PC-3 (cell line): ENCODE measurements around the gene SLC19A2. TPM values are rescaled to one million over a fixed set of nuclear protein-coding genes. Genes with fewer than 3 reads are reported as not detected.
A peak's percentile ranks its signal among the peaks of the same experiment; 100 is the strongest.

Source experiments
- ATAC-seq: fragments of 200-7000 bp; cut with Tn5 transposase; 2 replicates; pipeline ENCODE4 v1.9.1; 2020; ENCODE audit warnings: mild to moderate bottlenecking, moderate library complexity
- BruUV-seq: library from RNA; stranded (reverse); fragments of 400-500 nt; replicated peaks from 2 replicates; lab custom pipeline; 2021; lab: Mats Ljungman, UMichigan
- CTCF ChIA-PET: fragments of 300-600 bp; sonication (Branson Sonifier 250); formaldehyde crosslinking; loops from one replicate; lab custom pipeline; 2022; ENCODE audit warnings: antibody characterized with exemption; lab: Charles Lee
- POLR2A ChIA-PET: fragments of 300-600 bp; sonication (Branson Sonifier 250); formaldehyde crosslinking; loops from one replicate; lab custom pipeline; 2022; ENCODE audit warnings: antibody characterized with exemption; ENCODE audit not compliant: unreplicated experiment; lab: Charles Lee
- DNase-seq: peaks from one replicate; pipeline ENCODE4 v3.0.0-alpha.2; 2015
- H2AFZ ChIP-seq: fragments of 300-600 bp; sonication (generic); 2 replicates; pipeline ENCODE4 v1.6.0; 2016; ENCODE audit warnings: antibody characterized with exemption, low read length
- H3F3A ChIP-seq: fragments of 300-600 bp; sonication (generic); one replicate; pipeline ENCODE4 v1.6.0; 2017; ENCODE audit warnings: antibody characterized with exemption, low read length, control low read depth, mild to moderate bottlenecking; ENCODE audit not compliant: unreplicated experiment
- H3K27ac ChIP-seq: fragments of 300-600 bp; sonication (generic); 2 replicates; pipeline ENCODE4 v1.5.1; 2016; ENCODE audit warnings: mild to moderate bottlenecking, low read length
- H3K27me3 ChIP-seq: fragments of 300-600 bp; sonication (generic); 2 replicates; pipeline ENCODE4 v1.6.1; 2016; ENCODE audit warnings: low read length, mixed read lengths
- H3K36me3 ChIP-seq: fragments of 300-600 bp; sonication (generic); 2 replicates; pipeline ENCODE4 v1.6.1; 2016; ENCODE audit warnings: low read depth, mixed run types, low read length, mixed read lengths
- H3K4me1 ChIP-seq: fragments of 300-600 bp; sonication (generic); 2 replicates; pipeline ENCODE4 v1.5.1; 2016; ENCODE audit warnings: low read length; ENCODE audit not compliant: insufficient read depth
- H3K4me2 ChIP-seq: fragments of 300-600 bp; sonication (generic); 2 replicates; pipeline ENCODE4 v1.6.0; 2016; ENCODE audit warnings: low read length
- H3K4me3 ChIP-seq: fragments of 300-600 bp; sonication (generic); 2 replicates; pipeline ENCODE4 v1.5.1; 2016; ENCODE audit warnings: mild to moderate bottlenecking, low read length, mixed read lengths
- H3K79me2 ChIP-seq: fragments of 300-600 bp; sonication (generic); 2 replicates; pipeline ENCODE4 v1.6.1; 2017; ENCODE audit warnings: low read length, mixed read lengths
- H3K9ac ChIP-seq: fragments of 300-600 bp; sonication (generic); 2 replicates; pipeline ENCODE4 v1.6.0; 2016; ENCODE audit warnings: mild to moderate bottlenecking, low read length
- H3K9me2 ChIP-seq: fragments of 300-600 bp; sonication (generic); replicated peaks from 2 replicates; pipeline ENCODE4 v1.6.1; 2016; ENCODE audit warnings: mixed run types, low read length, mixed read lengths
- H3K9me3 ChIP-seq: fragments of 300-600 bp; sonication (generic); 2 replicates; pipeline ENCODE4 v1.6.1; 2016; ENCODE audit warnings: low read length, mixed read lengths
- H4K20me1 ChIP-seq: fragments of 300-600 bp; sonication (generic); 2 replicates; pipeline ENCODE4 v1.6.1; 2016; ENCODE audit warnings: low read length, mixed read lengths
- CTCF ChIP-seq: fragments of 300-600 bp; sonication (generic); conservative IDR thresholded peaks from 2 replicates; pipeline ENCODE4 v1.5.1; 2017; ENCODE audit warnings: antibody characterized with exemption, low read depth, mild to moderate bottlenecking, low read length
- EZH2 ChIP-seq: fragments of 300-600 bp; sonication (generic); IDR thresholded peaks from one replicate; pipeline ENCODE4 v1.6.1; 2017; ENCODE audit warnings: antibody characterized with exemption, mild to moderate bottlenecking, low read length; ENCODE audit not compliant: unreplicated experiment
- EZH2phosphoT487 ChIP-seq: fragments of 300-600 bp; sonication (generic); IDR thresholded peaks from 2 replicates; pipeline ENCODE4 v1.6.1; 2018; ENCODE audit warnings: mild to moderate bottlenecking, antibody characterized with exemption, low read length, borderline replicate concordance
- intact Hi-C: fragments of 100-400 bp; cut with micrococcal nuclease; formaldehyde crosslinking; loops from 2 replicates; pipeline ENCODE4 v1.9.0; 2023
- total RNA-seq: library from RNA; depleted of rRNA; stranded (reverse); fragments of >200 nt; gene quantifications from 2 replicates; pipeline ENCODE4 v1.2.3, GENCODE V29; 2014

Gene SLC19A2
- total RNA-seq, 1 experiment from 2014 or later, result 11.0 TPM

DNA sequence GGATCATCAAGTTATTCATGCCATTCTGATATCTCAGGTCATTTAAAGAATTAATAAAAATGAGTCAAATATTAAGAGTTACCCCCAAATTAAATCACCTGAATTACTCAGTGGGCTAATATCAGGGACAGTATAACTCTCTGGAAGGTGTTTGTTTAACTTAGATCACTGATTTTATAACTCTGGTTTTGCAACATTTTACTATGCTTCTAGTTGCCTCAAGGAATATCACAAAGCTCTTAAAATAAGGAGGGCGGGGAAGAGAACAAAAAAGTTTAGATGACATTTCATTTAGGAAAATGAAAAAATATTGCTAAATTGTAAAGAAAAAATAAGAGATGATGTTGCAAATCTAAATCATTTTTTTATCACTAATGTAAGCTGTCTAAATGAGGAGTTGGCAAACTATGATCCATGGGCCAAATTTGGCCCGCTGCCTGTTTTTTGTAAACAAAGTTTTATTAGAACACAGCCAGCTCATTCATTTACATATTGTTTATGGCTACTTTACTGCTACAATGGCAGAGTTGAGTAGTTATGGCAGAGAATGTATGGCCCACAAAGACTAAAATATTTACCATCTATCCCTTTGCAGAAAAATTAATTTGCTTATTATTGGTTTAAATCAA lies 31.9 kb upstream of the SLC19A2 start:
- H4K20me1 ChIP-seq, result no peaks in the 10 kb centered on the region
- BruUV-seq, result no TSS peak
- H3K9me2 ChIP-seq, result no peaks in the 10 kb centered on the region
- H3K79me2 ChIP-seq, result no peaks in the 10 kb centered on the region
- no peak overlapping the region for H3K9ac ChIP-seq
- H3K4me1 ChIP-seq, result peaks cover 39% of the 10 kb centered on the region
- TF ChIP-seq CTCF (no peak), EZH2 (no peak), EZH2phosphoT487 (no peak)
- no peaks in the 10 kb centered on the region for H3F3A ChIP-seq
- intact Hi-C loops, result loop anchor here (1.0 to 2.0 kb wide), 2 partner anchors 29 to 49 kb away; no protein-coding TSS in a partner anchor
- ATAC-seq, result peak; percentile 77
- no peak overlapping the region for H3K4me3 ChIP-seq
- peak overlapping the region; percentile 27 for H3K4me2 ChIP-seq
- no peaks in the 10 kb centered on the region for H3K27me3 ChIP-seq
- ChIA-PET CTCF (interaction anchor here (0.6 kb wide), 1 partner anchor 49 kb away, joined by 5 read pairs; no protein-coding TSS in a partner anchor), POLR2A (interaction anchor here (0.7 kb wide), 1 partner anchor 45 kb away, joined by 6 read pairs; no protein-coding TSS in a partner anchor)
- H2AFZ ChIP-seq, result no peak overlapping the region
- peak; percentile 74 for DNase-seq
- no peaks in the 10 kb centered on the region for H3K36me3 ChIP-seq
- H3K27ac ChIP-seq, result peak overlapping the region; percentile 31
- H3K9me3 ChIP-seq, result no peaks in the 10 kb centered on the region

DNA sequence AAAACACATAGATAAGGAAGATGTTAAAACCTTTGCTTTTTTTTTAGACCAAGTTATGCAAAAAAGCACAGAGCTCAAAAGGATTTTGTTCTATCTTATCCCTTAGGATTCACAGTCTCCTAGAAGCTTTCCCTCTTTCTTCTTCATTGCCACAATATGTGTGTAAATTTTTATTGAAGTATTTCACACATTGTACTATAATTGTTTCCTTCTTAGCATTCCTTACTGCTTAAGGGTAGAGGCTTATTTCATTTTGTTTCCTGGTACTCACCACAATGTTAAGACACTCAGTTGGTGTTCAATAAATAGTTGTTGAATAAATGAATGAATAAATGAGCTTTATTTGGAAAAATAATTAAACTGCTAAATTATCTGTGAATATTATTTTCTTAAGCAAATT lies 29.9 kb upstream of the SLC19A2 start:
- Histone ChIP-seq H3K9me2 (no peaks in the 10 kb centered on the region), H3K27me3 (no peaks in the 10 kb centered on the region), H3K9ac (no peak overlapping the region), H3K79me2 (no peaks in the 10 kb centered on the region), H3K36me3 (no peaks in the 10 kb centered on the region), H3K9me3 (no peaks in the 10 kb centered on the region), H3K4me1 (peaks cover 56% of the 10 kb centered on the region), H4K20me1 (no peaks in the 10 kb centered on the region), H3K27ac (no peak overlapping the region), H3K4me3 (no peak overlapping the region), H3K4me2 (no peak overlapping the region), H2AFZ (no peak overlapping the region), H3F3A (peaks cover 5% of the 10 kb centered on the region)
- TF ChIP-seq CTCF (no peak), EZH2 (no peak), EZH2phosphoT487 (no peak)
- ATAC-seq, result no peak
- DNase-seq, result no peak
- ChIA-PET CTCF (no interaction called here), POLR2A (interaction anchor here (0.7 kb wide), 1 partner anchor 46 kb away, joined by 5 read pairs; no protein-coding TSS in a partner anchor)
- no TSS peak for BruUV-seq
- intact Hi-C loops, result loop anchor here (2.0 kb wide), 1 partner anchor 47 kb away; no protein-coding TSS in a partner anchor
